ENCODE measurements around the gene BPNT1. TPM values are rescaled to one million over a fixed set of nuclear protein-coding genes. Genes with fewer than 3 reads are reported as not detected.

BPNT1 gene
- total RNA-seq, 1 experiment from 2014 or later, result 25.2 TPM

DNA sequence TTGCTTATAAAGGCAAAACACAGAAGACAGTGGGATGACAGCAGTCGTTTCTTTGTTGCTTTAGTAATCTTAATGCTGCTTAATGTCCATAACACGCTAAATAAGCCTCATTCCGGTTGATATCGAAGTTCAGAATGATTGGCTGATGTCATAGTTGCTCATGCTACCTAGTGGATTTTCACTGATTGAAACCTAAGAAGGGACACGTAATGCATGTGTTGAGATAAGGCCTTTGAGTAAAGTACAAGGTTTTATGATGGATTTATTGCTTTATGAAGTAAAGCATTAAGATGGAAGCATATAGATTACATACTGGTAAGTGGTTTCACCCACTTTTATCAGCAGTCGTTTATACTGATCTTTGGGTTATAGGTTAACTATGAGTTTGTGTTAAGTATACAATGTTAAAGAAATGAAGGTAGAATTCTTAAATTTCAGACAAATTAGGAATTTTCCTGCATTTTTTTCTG lies 29.5 kb upstream of the BPNT1 start:
- Histone ChIP-seq H3K9ac (ENCODE audit: low read length) (no peak overlapping the region), H2AFZ (ENCODE audit: low read depth, low read length, poor library complexity, severe bottlenecking) (no peak overlapping the region), H3K4me2 (ENCODE audit: low read length) (no peak overlapping the region), H3K4me3 (replicated peaks in 1 of 2; ENCODE audit: low read depth in 1 of 2, low read length in 2 of 2) (no peak overlapping the region), H3K4me1 (ENCODE audit: control insufficient read depth in 1 of 2, insufficient read depth in 2 of 2, low read length in 2 of 2) (no peaks in the 10 kb centered on the region), H3K27me3 (ENCODE audit: insufficient read depth, low read length) (no peaks in the 10 kb centered on the region), H3K9me3 (ENCODE audit: control insufficient read depth in 1 of 2, insufficient read depth in 1 of 2, low read depth in 1 of 2, low read length in 2 of 2) (no peaks in the 10 kb centered on the region), H3K9me2 (ENCODE audit: insufficient read depth) (no peaks in the 10 kb centered on the region), H3K79me2 (ENCODE audit: insufficient read depth, low read length) (peaks cover 7% of the 10 kb centered on the region), H3K36me3 (ENCODE audit: control insufficient read depth in 1 of 2, insufficient read depth in 2 of 2, low read length in 2 of 2) (peaks cover 8 to 26% of the 10 kb centered on the region in 2 experiments), H4K20me1 (ENCODE audit: insufficient read depth) (no peaks in the 10 kb centered on the region; the same call in 1 of the 2 replicates), H3K27ac (ENCODE audit: low read depth, low read length) (no peak overlapping the region)
- no TSS peak for BruUV-seq (replicated peaks)
- ChIA-PET RAD21 (ENCODE audit: low non-redundant PET in 1 of 2, low total read pairs in 2 of 2, uncharacterized antibody in 2 of 2, unreplicated experiment in 2 of 2) (no interaction called here), POLR2A (no interaction called here), CTCF (no interaction called here)
- no peak for DNase-seq (ENCODE audit: low read depth, low spot score)
- no peak for ATAC-seq
- TF ChIP-seq CEBPB (IDR thresholded peaks at IDR 0.05; ENCODE audit: low read depth), result no peak
- TF ChIP-seq, protein P1, sequence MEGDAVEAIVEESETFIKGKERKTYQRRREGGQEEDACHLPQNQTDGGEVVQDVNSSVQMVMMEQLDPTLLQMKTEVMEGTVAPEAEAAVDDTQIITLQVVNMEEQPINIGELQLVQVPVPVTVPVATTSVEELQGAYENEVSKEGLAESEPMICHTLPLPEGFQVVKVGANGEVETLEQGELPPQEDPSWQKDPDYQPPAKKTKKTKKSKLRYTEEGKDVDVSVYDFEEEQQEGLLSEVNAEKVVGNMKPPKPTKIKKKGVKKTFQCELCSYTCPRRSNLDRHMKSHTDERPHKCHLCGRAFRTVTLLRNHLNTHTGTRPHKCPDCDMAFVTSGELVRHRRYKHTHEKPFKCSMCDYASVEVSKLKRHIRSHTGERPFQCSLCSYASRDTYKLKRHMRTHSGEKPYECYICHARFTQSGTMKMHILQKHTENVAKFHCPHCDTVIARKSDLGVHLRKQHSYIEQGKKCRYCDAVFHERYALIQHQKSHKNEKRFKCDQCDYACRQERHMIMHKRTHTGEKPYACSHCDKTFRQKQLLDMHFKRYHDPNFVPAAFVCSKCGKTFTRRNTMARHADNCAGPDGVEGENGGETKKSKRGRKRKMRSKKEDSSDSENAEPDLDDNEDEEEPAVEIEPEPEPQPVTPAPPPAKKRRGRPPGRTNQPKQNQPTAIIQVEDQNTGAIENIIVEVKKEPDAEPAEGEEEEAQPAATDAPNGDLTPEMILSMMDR (IDR thresholded peaks at IDR 0.05 in 2 of 3, conservative IDR thresholded peaks at IDR 0.05 in 1 of 3; ENCODE audit: borderline replicate concordance in 1 of 3, insufficient read depth in 1 of 3, low read depth in 2 of 3, low read length in 2 of 3), result no peak
- TF ChIP-seq JUND (IDR thresholded peaks at IDR 0.05), result no peak
- TF ChIP-seq SRF (IDR thresholded peaks at IDR 0.05; ENCODE audit: low read depth), result no peak
- TF ChIP-seq ZNF274 (IDR thresholded peaks at IDR 0.05; ENCODE audit: low read depth, low read length), result no peak
- no peak for TF ChIP-seq ZFX (IDR thresholded peaks at IDR 0.05)
- TF ChIP-seq RAD21 (IDR thresholded peaks at IDR 0.05; ENCODE audit: low read depth), result no peak
- no peak for TF ChIP-seq EZH2 (IDR thresholded peaks at IDR 0.05)
- no peak for TF ChIP-seq TCF7L2 (IDR thresholded peaks at IDR 0.05; ENCODE audit: borderline replicate concordance, extremely low read depth, insufficient read depth, insufficient read length)
- TF ChIP-seq, protein P2, sequence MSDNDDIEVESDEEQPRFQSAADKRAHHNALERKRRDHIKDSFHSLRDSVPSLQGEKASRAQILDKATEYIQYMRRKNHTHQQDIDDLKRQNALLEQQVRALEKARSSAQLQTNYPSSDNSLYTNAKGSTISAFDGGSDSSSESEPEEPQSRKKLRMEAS (IDR thresholded peaks at IDR 0.05), result no peak
- TF ChIP-seq YY1 (IDR thresholded peaks at IDR 0.05; ENCODE audit: extremely low read depth, insufficient replicate concordance, low read depth, low read length), result no peak
- TF ChIP-seq POLR2AphosphoS5 (IDR thresholded peaks at IDR 0.05; ENCODE audit: low read depth, low read length), result no peak
- TF ChIP-seq EGR1 (IDR thresholded peaks at IDR 0.05; ENCODE audit: low read depth), result no peak
- TF ChIP-seq, protein P3, sequence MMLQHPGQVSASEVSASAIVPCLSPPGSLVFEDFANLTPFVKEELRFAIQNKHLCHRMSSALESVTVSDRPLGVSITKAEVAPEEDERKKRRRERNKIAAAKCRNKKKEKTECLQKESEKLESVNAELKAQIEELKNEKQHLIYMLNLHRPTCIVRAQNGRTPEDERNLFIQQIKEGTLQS (IDR thresholded peaks at IDR 0.05), result no peak
- no peak for TF ChIP-seq ELF1 (IDR thresholded peaks at IDR 0.05; ENCODE audit: borderline replicate concordance, low read depth)
- no peak for TF ChIP-seq POLR2A (IDR thresholded peaks at IDR 0.05; ENCODE audit: borderline replicate concordance, extremely low read depth, insufficient read depth, insufficient read length)
- TF ChIP-seq SP1 (IDR thresholded peaks at IDR 0.05; ENCODE audit: low read depth), result no peak
- TF ChIP-seq SIN3A (IDR thresholded peaks at IDR 0.05; ENCODE audit: low read depth), result no peak
- TF ChIP-seq, protein P4, sequence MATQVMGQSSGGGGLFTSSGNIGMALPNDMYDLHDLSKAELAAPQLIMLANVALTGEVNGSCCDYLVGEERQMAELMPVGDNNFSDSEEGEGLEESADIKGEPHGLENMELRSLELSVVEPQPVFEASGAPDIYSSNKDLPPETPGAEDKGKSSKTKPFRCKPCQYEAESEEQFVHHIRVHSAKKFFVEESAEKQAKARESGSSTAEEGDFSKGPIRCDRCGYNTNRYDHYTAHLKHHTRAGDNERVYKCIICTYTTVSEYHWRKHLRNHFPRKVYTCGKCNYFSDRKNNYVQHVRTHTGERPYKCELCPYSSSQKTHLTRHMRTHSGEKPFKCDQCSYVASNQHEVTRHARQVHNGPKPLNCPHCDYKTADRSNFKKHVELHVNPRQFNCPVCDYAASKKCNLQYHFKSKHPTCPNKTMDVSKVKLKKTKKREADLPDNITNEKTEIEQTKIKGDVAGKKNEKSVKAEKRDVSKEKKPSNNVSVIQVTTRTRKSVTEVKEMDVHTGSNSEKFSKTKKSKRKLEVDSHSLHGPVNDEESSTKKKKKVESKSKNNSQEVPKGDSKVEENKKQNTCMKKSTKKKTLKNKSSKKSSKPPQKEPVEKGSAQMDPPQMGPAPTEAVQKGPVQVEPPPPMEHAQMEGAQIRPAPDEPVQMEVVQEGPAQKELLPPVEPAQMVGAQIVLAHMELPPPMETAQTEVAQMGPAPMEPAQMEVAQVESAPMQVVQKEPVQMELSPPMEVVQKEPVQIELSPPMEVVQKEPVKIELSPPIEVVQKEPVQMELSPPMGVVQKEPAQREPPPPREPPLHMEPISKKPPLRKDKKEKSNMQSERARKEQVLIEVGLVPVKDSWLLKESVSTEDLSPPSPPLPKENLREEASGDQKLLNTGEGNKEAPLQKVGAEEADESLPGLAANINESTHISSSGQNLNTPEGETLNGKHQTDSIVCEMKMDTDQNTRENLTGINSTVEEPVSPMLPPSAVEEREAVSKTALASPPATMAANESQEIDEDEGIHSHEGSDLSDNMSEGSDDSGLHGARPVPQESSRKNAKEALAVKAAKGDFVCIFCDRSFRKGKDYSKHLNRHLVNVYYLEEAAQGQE (IDR thresholded peaks at IDR 0.05; ENCODE audit: low read depth), result no peak
- intact Hi-C loops (cut with micrococcal nuclease), result no loop called here
